Activated naive CD4-positive, alpha-beta T cell treated with anti-CD3 and anti-CD28 coated beads, Interleukin-2, amount 50 U/mL, for 16 hours (primary cell): ENCODE results near the gene GNAI1.

Source experiments
- DNase-seq: peaks from one replicate; pipeline ENCODE4 v3.0.0-alpha.2; 2020

The GNAI1 gene

GRCh38 chr7:80134536-80135308, at the start of gene GNAI1:
GNAI1 (plus strand) TSS chr7:80134831; CDS start chr7:80135161, 330 bp downstream.
- peak; percentile 18 for DNase-seq

GRCh38 chr7:80087051-80087770, 47.4 kb upstream of the GNAI1 start:
- DNase-seq: no peak

- no peak for DNase-seq
Observed at GRCh38 chr7:80087771-80088170, 46.9 kb upstream of the GNAI1 start.

- DNase-seq: no peak
Observed at GRCh38 chr7:80088705-80089104, 45.9 kb upstream of the GNAI1 start.

GRCh38 chr7:80089366-80089765, 45.3 kb upstream of the GNAI1 start:
- no peak for DNase-seq

GRCh38 chr7:80093349-80093748, 41.3 kb upstream of the GNAI1 start:
- no peak for DNase-seq

- no peak for DNase-seq
Observed at GRCh38 chr7:80095545-80095944, 39.1 kb upstream of the GNAI1 start.

- DNase-seq: no peak
Observed at GRCh38 chr7:80097756-80098155, 36.9 kb upstream of the GNAI1 start.

- no peak for DNase-seq
Observed at GRCh38 chr7:80098795-80099194, 35.8 kb upstream of the GNAI1 start.

GRCh38 chr7:80100254-80100653, 34.4 kb upstream of the GNAI1 start:
- no peak for DNase-seq

GRCh38 chr7:80105701-80106408, 28.8 kb upstream of the GNAI1 start:
- no peak for DNase-seq

GRCh38 chr7:80106498-80107113, 28.0 kb upstream of the GNAI1 start:
- no peak for DNase-seq

- no peak for DNase-seq
Observed at GRCh38 chr7:80107278-80107677, 27.4 kb upstream of the GNAI1 start.

- no peak for DNase-seq
Observed at GRCh38 chr7:80110376-80110775, 24.3 kb upstream of the GNAI1 start.

GRCh38 chr7:80114159-80114558, 20.5 kb upstream of the GNAI1 start:
- no peak for DNase-seq

- DNase-seq: no peak
Observed at GRCh38 chr7:80124526-80125264, 9.9 kb upstream of the GNAI1 start.

- DNase-seq: no peak
Observed at GRCh38 chr7:80127412-80128160, 7.0 kb upstream of the GNAI1 start.

- DNase-seq: no peak
Observed at GRCh38 chr7:80128918-80129317, 5.7 kb upstream of the GNAI1 start.

- no peak for DNase-seq
Observed at GRCh38 chr7:80129785-80130184, 4.8 kb upstream of the GNAI1 start.

GRCh38 chr7:80131675-80132435, 2.8 kb upstream of the GNAI1 start:
- DNase-seq: no peak

GRCh38 chr7:80132594-80132993, 2.0 kb upstream of the GNAI1 start:
- DNase-seq: no peak
